Cortex of kidney (tissue), 1 donor: ENCODE results near the gene HSD17B2.
"Not testable (repeated sequence)": the region's sequence is repeated elsewhere in the genome, so short reads cannot be mapped to it uniquely, and the experiment has no call there.

Experiments
- DNase-seq: peaks from one replicate; lab custom pipeline; 2025; lab: John Stamatoyannopoulos, UW

HSD17B2 gene, protein sequence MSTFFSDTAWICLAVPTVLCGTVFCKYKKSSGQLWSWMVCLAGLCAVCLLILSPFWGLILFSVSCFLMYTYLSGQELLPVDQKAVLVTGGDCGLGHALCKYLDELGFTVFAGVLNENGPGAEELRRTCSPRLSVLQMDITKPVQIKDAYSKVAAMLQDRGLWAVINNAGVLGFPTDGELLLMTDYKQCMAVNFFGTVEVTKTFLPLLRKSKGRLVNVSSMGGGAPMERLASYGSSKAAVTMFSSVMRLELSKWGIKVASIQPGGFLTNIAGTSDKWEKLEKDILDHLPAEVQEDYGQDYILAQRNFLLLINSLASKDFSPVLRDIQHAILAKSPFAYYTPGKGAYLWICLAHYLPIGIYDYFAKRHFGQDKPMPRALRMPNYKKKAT

DNA sequence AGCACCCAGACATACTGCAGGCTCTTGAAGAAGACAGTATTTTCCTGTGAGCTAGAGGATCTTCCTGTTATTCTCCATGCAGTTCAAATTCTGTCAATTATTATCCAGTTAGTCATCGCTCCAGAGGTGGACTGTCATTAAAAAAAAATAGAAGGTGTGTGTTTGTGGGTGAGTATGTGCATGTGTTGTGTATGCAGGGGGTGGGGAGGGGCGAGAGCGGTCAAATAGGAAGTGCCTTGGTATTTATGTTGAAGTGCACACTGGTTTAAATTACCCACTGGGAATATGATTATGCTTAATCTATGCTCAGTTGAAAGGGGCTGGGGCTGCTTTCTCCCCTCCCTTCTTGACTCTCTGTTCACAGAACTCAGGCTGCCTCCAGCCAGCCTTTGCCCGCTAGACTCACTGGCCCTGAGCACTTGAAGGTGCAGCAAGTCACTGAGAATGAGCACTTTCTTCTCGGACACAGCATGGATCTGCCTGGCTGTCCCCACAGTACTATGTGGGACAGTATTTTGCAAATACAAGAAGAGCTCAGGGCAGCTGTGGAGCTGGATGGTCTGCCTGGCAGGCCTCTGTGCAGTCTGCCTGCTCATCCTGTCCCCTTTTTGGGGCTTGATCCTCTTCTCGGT is at the start of gene HSD17B2:
Gene HSD17B2 (plus strand): TSS at position 273 of the 632 bp plus-strand sequence. CDS start 172 bp downstream, at position 445.
- DNase-seq, result no peak

DNA sequence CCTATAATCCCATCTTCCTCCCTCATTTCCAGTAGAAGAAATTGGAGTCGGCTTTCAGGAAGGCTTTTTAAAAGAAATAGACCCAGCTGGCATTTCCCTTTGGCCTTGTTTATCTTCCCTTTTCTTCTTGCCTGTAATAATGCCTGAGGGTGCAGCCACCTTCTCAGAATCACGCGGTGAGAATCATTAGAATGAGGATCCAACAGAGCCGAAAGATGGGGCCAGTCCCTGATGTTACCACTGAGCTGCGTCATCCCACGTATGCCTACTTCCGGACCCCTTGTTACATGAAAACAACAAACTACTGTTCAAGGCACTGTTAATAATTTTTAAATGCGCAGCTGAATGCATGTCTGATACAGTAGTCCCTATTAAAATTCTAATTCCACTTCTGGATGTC is 47.9 kb upstream of the HSD17B2 start:
- DNase-seq, result no peak

DNA sequence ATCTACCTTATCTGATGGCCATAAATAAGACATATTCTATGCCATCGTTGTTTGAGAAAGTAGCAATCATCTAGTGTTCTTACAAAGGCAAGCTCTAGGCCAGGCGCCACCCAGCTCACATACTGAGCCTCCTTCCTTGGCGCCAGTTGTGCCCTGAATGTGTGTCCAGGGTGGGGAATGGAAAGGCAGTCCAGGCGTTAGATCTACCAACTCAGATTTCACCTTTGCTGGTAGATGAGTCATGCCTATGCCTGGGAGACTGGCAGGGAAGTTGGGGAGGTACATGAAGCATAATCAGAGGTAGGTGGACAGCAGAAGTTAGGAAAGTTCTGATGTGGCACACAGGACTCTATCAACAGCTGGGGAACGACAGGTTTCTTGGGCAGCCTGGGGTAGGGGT is 47.3 kb upstream of the HSD17B2 start:
- DNase-seq, result no peak

GRCh38 chr16:81992859-81993258 is 42.2 kb upstream of the HSD17B2 start:
- DNase-seq, result no peak

DNA sequence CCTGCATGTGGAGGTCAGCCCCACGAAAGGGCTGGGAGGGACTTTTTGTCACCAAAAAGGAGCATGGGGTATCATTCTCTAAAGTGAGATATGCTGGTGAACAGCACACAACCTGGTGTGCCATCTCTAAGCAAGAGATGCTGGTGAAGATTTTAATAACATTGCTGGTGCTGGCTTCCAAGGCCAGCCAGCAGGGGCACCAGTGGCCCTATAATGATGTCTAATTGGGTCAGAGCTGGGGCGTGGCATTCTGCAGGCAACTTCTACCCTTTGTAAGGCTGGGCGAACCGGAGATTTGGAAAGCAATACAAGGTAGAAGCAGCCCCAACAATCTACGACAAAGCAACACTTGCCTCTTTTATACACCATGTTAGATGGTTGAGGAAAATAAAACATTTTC is 40.6 kb upstream of the HSD17B2 start:
- no peak for DNase-seq

- no peak for DNase-seq
Measured at GRCh38 chr16:81995651-81996050, 39.4 kb upstream of the HSD17B2 start.

DNA sequence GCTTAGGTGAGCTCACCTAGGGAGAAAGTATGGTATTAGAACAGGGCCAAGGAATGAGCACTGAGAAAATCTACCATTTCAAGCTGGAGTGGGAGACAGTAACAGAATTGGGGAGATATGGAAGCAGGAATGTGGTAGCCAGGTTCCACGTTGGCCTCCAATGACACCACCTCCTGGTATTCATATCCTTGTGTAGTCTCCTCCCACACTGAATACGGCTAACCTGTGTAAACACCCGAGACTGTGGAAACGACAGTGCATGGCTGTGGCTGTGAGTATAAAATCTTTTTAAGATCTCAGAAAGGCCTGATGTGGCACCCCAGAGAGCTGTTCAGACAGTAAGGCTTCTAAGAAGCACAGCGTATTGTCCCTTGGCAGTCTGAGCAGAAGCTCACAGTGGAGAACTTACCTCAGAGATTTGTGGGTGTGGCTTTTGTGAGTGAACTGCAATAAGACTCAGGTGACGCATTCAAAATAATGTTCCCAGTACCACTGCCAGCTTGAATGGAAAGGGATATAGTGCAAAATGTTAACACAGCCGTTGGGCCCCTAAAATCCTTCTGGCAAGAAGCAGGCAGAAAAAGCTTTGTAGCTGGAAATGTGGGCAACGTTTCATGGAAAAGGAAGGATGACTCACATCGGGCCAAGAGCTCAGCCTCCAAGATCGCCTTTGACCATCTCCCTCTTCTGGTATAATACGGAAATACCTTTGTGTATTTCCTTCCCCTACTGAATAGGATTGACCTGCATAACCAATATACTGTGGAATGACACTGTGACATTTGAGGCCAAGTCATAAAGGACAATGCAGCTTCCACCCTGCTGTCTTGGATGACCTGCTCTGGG is 38.2 kb upstream of the HSD17B2 start:
- DNase-seq, result no peak

DNA sequence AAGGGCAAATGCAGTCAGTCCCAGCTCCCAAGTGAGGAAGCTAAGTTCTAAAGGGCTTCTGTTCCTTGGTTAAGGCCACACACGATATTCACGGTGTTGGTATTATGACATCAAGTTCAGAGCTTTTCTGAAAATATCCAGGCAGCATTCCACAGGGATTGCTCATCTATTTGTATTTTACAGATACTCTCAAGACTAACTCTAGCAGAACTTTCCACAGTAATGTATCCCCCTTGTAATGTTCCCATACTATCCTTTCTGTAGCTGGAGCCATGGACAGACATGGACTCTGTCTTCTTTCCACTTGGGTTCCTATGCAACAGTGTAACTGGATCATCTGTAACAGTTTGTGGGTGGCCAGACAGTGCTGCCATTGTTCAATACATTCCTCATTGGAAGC is 37.3 kb upstream of the HSD17B2 start:
- DNase-seq, result no peak

DNA sequence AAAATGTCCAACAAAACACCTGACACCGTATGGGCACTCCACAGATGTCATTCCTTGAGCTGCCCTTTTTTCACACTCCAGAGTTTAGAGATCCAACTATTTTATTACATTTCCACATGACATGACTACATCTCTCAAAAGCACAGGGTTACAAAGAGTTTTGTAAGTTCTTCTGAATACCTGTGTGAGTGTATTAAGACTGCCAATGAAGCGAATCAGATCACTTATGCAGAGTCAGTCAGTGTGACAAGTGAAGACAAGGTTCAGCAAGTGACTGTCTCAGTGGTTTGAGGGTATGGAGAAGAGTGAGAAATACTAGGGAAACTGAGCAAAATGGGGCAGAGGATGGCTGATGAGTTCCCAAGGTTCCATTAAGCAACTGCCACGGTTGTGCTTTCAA is 32.2 kb upstream of the HSD17B2 start:
- no peak for DNase-seq

DNA sequence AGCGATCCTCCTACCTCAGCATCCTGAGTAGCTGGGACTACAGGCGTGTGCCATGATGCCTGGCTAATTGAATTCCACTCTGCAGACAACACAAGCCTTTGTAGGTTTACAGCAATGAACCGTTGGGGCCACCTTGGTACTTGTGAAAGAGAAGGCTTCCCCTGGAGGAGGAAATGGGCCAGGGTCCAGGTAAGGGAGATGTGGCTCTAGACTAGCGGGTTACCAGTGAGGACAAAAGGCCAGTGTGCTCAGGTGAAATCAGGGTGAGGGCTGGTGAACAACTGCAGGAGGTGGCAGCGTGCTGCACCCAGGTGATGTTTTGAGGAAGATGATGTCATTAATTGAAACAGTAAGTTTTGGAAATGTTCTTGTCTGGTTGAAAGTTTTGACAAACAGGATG is 30.5 kb upstream of the HSD17B2 start:
- no peak for DNase-seq

DNA sequence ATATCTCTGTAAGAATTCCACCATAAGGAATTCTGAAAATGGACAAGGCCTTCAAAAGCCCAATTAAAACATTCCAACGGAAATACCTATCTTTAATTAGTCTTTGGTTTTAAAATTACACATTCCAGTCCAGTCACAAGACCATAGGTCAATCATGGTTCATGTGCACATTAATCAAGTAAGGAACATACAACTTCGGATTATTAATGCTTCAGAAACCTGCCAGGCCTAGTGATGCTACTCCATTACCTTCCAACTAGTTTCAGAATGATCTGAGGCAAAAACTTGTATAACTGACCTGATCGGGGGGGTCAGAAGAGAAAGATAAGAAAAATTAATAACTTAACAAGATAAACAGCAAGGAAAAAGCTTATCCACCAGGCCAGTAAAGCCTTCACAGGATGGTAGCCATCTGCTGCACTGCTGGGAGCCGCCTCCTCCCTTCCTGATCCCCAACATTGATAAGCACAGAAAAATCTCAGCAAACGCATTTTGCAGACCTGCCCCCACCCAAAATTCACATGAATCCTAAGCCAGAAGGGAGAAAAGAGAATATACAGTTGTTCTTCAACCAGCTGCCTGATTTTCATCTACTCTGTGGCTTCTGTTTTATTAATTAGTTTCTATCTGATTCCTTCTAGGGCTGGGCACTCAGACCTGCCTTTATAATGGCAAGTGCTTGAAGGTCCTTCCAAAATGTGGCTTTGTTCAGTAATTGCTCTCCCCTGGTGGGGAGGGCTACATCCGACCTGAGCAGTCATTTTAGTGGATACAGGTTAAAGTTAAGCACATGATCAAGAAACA is 29.8 kb upstream of the HSD17B2 start:
- DNase-seq, result no peak

GRCh38 chr16:82006036-82006435 is 29.0 kb upstream of the HSD17B2 start:
- no peak for DNase-seq

DNA sequence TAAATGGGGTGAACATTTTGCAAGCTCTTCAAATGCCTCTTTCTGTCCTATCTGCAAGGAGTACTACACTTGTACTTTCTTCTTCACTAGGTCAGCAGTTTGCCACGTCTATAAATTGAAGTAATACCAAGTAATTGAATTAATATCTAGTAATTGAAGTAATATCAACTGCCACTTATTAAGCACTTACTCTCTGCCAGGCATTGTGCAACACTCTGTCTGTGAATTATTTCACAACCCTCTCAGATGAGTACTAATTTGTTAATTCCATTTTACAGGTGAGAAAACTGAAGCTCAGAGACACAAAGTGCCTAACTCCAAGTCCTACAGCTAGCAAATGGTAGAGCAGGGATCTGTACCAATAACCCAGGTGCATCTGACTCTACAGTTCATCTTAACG is 27.9 kb upstream of the HSD17B2 start:
- no peak for DNase-seq

DNA sequence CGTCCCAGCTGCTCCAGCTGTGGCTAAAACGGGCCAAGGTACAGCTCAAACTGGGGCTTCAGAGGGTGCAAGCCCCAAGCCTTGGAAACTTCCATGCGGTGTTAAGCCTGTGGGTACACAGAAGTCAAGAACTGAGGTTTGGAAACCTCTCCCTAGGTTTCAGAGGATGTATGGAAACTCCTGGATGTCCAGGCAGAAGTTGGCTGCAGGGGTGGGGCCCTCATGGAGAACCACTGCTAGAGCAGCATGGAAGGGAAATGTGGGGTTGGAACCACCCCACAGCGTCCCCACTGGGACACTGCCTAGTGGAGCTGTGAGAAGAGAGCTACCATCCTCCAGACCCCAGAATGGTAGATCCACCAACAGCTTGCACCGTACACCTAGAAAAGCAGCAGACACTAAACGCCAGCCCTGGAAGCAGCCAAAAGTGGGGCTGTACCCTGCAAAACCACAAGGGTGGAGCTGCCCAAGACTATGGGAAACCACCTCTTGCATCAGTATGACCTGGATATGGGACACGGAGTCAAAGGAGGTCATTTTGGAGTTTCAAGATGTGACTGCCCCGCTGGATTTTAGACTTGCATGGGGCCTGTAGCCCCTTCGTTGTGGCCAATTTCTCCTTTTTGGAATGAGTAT is 26.0 kb upstream of the HSD17B2 start:
- no peak for DNase-seq

DNA sequence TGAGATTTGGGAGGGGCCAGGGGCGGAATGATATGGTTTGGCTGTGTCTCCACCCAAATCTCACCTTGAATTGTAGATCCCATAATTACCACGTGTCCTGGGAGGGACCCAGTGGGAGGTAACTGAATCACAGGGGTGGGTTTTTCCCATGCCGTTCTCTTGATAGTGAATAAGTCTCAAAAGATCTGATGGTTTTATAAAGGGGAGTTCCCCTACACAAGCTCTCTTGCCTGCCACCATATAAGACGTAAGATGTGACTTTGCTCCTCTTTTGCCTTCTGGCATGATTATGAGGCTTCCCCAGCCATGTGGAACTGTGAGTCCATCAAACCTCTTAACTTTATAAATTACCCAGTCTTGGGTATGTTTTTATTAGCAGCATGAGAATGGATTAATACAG is 25.3 kb upstream of the HSD17B2 start:
- not testable (repeated sequence) for DNase-seq

DNA sequence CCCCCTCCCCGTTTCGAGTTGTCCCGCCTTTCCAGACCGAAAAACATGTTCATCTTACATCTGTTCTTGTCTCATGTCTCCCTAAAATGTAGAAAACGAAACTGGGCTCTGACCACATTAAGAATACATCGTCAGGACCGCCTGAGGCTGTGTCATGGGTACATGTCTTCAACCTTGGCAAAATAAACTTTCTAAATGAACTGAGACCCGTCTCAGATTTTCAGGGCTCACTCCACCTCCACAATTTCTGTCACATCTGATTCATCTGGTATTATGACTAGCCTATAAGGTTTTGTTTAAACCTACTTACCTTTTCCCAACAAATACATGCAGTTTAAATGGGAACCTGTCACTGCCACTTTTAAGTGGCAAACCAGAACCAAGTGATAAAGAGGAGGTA is 24.4 kb upstream of the HSD17B2 start:
- no peak for DNase-seq

DNA sequence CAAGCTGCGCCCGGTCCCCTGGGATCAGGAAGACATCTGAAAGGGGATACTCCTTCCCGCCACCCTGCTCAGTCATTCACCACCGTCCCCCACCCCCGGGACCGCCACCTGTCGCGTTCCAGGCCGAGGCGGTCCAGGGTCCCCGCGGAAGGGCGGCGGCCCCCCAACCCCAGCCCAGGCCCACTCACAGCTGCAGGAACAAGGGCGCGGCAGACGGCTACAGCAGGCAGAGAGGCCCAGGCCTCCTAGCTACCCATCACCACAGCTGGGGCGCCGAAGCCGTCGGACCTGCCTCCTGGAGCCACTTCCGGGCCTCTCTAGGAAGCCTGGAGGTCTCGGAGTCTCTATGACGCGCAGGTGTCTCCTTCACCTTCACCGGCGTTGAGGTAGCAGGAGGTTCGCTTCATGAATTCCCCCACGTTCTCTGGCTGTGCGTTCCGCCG is 23.8 kb upstream of the HSD17B2 start, which contains the start of gene SDR42E1:
Gene SDR42E1 (minus strand): TSS at position 272 of the 443 bp plus-strand sequence. CDS start 10,612 bp downstream, outside the sequence.
- no peak for DNase-seq

GRCh38 chr16:82013139-82013538 is 21.9 kb upstream of the HSD17B2 start:
- DNase-seq, result no peak

- no peak for DNase-seq
Measured at GRCh38 chr16:82016263-82016662, 18.8 kb upstream of the HSD17B2 start.

DNA sequence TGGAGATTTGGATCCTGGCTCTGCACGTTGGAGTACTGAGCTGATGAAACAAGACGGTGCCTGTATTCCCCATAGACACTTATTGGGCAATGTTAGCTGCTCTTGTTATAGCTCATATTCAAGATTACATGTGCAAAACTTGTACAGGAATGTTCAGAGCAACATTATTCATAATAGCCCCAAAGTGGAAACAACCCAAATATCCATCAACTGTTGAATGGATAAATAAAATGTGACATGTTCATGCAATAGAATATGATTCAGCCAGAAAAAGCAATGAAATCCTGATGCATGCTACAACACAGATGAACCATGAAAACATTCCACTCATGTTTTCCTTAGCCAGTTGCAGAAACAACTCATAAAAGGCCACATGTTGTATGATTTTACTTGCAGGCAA is 18.1 kb upstream of the HSD17B2 start:
- no peak for DNase-seq

DNA sequence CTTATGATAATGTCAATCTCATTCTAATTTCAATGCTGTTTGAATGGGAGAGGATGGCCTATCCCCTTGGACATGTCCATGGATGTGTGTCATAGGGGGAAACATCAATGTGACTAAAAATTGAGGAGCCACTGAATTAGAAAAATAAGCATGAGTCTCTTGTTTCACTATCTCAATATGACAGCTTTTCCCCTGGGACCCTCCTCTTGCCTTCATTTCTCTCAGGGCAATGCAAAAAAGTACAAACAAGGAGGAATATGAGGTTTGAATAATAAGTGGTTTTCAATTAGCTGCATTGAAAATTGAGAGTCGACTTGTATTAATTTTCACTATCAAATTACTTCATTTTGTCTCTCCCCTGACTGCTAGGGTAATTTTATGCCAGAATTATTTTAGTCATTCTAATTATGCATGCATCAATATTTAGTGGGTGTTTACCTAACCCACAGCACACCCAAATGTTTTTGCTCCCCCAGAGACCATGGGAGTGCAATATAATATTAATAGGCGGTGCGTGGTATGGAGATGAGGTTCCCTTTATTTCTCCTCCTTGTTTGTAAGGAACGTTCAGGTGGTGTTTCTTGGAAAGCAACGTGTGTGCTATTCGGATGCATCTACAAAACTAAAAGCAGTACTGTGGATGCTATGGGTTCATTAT is 17.0 kb upstream of the HSD17B2 start:
- no peak for DNase-seq
